Liver (tissue), 3 donors: Measurements from ENCODE around the gene ZBTB38.

Source experiments
- EGR1 ChIP-seq, 2 donors: IDR thresholded peaks; 2 replicates each; pipeline ENCODE4 v1.6.1; 2016 to 2018; ENCODE audit warnings: antibody characterized with exemption in 2 of 2, low read depth in 2 of 2
- FOXA1 ChIP-seq: IDR thresholded peaks from 2 replicates; pipeline ENCODE4 v1.6.1; 2016; ENCODE audit warnings: antibody characterized with exemption
- HNF4A ChIP-seq, 2 donors: conservative IDR thresholded peaks; 2 replicates each; pipeline ENCODE4 v1.6.1; 2016; ENCODE audit warnings: antibody characterized with exemption in 2 of 2, mild to moderate bottlenecking in 2 of 2
- JUND ChIP-seq, 2 donors: IDR thresholded peaks; 2 replicates each; pipeline ENCODE4 v1.6.1; 2016; ENCODE audit warnings: antibody characterized with exemption in 2 of 2
- RAD21 ChIP-seq, 2 donors: IDR thresholded peaks; 2 replicates each; pipeline ENCODE4 v1.6.1; 2016; ENCODE audit warnings: antibody characterized with exemption in 2 of 2, mild to moderate bottlenecking in 2 of 2
- RXRA ChIP-seq, 2 donors: IDR thresholded peaks; 2 replicates each; pipeline ENCODE4 v1.6.1; 2017 to 2018; ENCODE audit warnings: antibody characterized with exemption in 2 of 2, mild to moderate bottlenecking in 1 of 2
- SP1 ChIP-seq: IDR thresholded peaks from 2 replicates; pipeline ENCODE4 v1.6.1; 2018; ENCODE audit warnings: antibody characterized with exemption, mild to moderate bottlenecking
- TAF1 ChIP-seq: conservative IDR thresholded peaks from 2 replicates; pipeline ENCODE4 v1.6.1; 2016; ENCODE audit warnings: antibody characterized with exemption, mild to moderate bottlenecking
- YY1 ChIP-seq: IDR thresholded peaks from 2 replicates; pipeline ENCODE4 v1.6.1; 2016; ENCODE audit warnings: antibody characterized with exemption, mild to moderate bottlenecking
- TF ChIP-seq, protein P1 (sequence below): fragments of 150-350 bp; IDR thresholded peaks from 2 replicates; pipeline ENCODE4 v1.5.1; 2017; ENCODE audit warnings: improper control_type of control experiment, low read depth, low read length; ENCODE audit not compliant: missing input control
- TF ChIP-seq, protein P2 (sequence below): IDR thresholded peaks from 2 replicates; pipeline ENCODE4 v1.6.1; 2016; ENCODE audit warnings: antibody characterized with exemption
- TF ChIP-seq, protein P3 (sequence below): IDR thresholded peaks from 2 replicates; pipeline ENCODE4 v1.6.1; 2016; ENCODE audit warnings: antibody characterized with exemption, mild to moderate bottlenecking
- TF ChIP-seq, protein P4 (sequence below): IDR thresholded peaks from 2 replicates; pipeline ENCODE4 v1.6.1; 2016; ENCODE audit warnings: antibody characterized with exemption
- donor health status: healthy.
- donor health status: healthy.

DNA sequence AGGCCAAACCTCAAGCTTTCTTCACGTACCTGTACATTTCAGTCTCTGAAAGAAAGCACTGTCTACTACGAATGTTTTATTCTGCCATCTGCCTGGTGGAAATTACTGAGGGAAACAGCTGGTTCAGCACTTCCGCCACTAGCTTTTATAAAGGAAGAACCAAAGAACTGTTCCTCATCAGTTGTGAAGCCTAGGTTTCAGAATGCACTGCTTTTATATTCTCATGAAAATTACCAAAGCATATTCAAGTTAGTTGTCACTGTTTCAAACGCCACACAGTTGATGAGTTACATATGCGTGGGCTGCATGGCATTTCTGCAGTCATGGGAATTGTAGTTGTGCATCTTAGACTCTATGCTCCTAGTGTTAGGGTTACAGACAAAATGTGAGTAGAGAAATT lies 21.5 kb upstream of the ZBTB38 start:
- TF ChIP-seq, protein P1, sequence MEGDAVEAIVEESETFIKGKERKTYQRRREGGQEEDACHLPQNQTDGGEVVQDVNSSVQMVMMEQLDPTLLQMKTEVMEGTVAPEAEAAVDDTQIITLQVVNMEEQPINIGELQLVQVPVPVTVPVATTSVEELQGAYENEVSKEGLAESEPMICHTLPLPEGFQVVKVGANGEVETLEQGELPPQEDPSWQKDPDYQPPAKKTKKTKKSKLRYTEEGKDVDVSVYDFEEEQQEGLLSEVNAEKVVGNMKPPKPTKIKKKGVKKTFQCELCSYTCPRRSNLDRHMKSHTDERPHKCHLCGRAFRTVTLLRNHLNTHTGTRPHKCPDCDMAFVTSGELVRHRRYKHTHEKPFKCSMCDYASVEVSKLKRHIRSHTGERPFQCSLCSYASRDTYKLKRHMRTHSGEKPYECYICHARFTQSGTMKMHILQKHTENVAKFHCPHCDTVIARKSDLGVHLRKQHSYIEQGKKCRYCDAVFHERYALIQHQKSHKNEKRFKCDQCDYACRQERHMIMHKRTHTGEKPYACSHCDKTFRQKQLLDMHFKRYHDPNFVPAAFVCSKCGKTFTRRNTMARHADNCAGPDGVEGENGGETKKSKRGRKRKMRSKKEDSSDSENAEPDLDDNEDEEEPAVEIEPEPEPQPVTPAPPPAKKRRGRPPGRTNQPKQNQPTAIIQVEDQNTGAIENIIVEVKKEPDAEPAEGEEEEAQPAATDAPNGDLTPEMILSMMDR, result no peak
- TF ChIP-seq HNF4A (conservative IDR thresholded peaks at IDR 0.05), result no peak
- TF ChIP-seq TAF1, result no peak
- no peak for TF ChIP-seq RAD21 (IDR thresholded peaks at IDR 0.05)
- no peak for TF ChIP-seq EGR1 (IDR thresholded peaks at IDR 0.05; ENCODE audit: low read depth in 2 of 2)
- TF ChIP-seq, protein P2, sequence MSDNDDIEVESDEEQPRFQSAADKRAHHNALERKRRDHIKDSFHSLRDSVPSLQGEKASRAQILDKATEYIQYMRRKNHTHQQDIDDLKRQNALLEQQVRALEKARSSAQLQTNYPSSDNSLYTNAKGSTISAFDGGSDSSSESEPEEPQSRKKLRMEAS, result no peak
- TF ChIP-seq, protein P3, sequence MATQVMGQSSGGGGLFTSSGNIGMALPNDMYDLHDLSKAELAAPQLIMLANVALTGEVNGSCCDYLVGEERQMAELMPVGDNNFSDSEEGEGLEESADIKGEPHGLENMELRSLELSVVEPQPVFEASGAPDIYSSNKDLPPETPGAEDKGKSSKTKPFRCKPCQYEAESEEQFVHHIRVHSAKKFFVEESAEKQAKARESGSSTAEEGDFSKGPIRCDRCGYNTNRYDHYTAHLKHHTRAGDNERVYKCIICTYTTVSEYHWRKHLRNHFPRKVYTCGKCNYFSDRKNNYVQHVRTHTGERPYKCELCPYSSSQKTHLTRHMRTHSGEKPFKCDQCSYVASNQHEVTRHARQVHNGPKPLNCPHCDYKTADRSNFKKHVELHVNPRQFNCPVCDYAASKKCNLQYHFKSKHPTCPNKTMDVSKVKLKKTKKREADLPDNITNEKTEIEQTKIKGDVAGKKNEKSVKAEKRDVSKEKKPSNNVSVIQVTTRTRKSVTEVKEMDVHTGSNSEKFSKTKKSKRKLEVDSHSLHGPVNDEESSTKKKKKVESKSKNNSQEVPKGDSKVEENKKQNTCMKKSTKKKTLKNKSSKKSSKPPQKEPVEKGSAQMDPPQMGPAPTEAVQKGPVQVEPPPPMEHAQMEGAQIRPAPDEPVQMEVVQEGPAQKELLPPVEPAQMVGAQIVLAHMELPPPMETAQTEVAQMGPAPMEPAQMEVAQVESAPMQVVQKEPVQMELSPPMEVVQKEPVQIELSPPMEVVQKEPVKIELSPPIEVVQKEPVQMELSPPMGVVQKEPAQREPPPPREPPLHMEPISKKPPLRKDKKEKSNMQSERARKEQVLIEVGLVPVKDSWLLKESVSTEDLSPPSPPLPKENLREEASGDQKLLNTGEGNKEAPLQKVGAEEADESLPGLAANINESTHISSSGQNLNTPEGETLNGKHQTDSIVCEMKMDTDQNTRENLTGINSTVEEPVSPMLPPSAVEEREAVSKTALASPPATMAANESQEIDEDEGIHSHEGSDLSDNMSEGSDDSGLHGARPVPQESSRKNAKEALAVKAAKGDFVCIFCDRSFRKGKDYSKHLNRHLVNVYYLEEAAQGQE, result no peak
- no peak for TF ChIP-seq FOXA1
- TF ChIP-seq SP1, result no peak
- no peak for TF ChIP-seq YY1
- TF ChIP-seq RXRA (IDR thresholded peaks at IDR 0.05), result no peak
- TF ChIP-seq JUND (IDR thresholded peaks at IDR 0.05), result no peak
- TF ChIP-seq, protein P4, sequence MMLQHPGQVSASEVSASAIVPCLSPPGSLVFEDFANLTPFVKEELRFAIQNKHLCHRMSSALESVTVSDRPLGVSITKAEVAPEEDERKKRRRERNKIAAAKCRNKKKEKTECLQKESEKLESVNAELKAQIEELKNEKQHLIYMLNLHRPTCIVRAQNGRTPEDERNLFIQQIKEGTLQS, result no peak
